H9 (cell line): ENCODE results near the gene SLC2A8. TPM values are rescaled to one million over a fixed set of nuclear protein-coding genes. Genes with fewer than 3 reads are reported as not detected.

Source experiments
- DNase-seq: peaks from one replicate; pipeline ENCODE4 v3.0.0-alpha.2; 2017
- H2AFZ ChIP-seq: one replicate; pipeline ENCODE4 v1.6.1; 2013; ENCODE audit warnings: mild to moderate bottlenecking, low read length, control low read depth, moderate library complexity
- H2AK5ac ChIP-seq: 2 replicates; pipeline ENCODE4 v1.6.1; 2013; ENCODE audit warnings: low read length, control low read depth, mixed read lengths; ENCODE audit not compliant: insufficient read length
- H2BK120ac ChIP-seq: one replicate; pipeline ENCODE4 v1.6.1; 2013; ENCODE audit warnings: low read depth, mild to moderate bottlenecking, low read length, control low read depth, inconsistent platforms; ENCODE audit not compliant: poor library complexity, severe bottlenecking
- H2BK12ac ChIP-seq: 2 replicates; pipeline ENCODE4 v1.6.1; 2013; ENCODE audit warnings: low read length, control low read depth, mixed read lengths, low read depth; ENCODE audit not compliant: insufficient read length
- H2BK15ac ChIP-seq: 2 replicates; pipeline ENCODE4 v1.6.1; 2013; ENCODE audit warnings: low read depth, low read length, control low read depth
- H2BK20ac ChIP-seq: one replicate; pipeline ENCODE4 v1.6.1; 2013; ENCODE audit warnings: low read depth, mild to moderate bottlenecking, low read length, control low read depth, inconsistent platforms; ENCODE audit not compliant: poor library complexity, severe bottlenecking
- H2BK5ac ChIP-seq: 2 replicates; pipeline ENCODE4 v1.6.1; 2013; ENCODE audit warnings: low read length, control low read depth, mixed read lengths; ENCODE audit not compliant: insufficient read length
- H3K14ac ChIP-seq: 2 replicates; pipeline ENCODE4 v1.6.1; 2013; ENCODE audit warnings: low read length, control low read depth; ENCODE audit not compliant: insufficient read depth
- H3K18ac ChIP-seq: 2 replicates; pipeline ENCODE4 v1.6.1; 2013; ENCODE audit warnings: low read depth, mild to moderate bottlenecking, mixed read lengths, low read length, control low read depth; ENCODE audit not compliant: insufficient read length
- H3K23ac ChIP-seq: 2 replicates; pipeline ENCODE4 v1.6.1; 2013; ENCODE audit warnings: low read length, control low read depth, mixed read lengths, low read depth; ENCODE audit not compliant: insufficient read length
- H3K23me2 ChIP-seq: 2 replicates; pipeline ENCODE4 v1.6.1; 2013; ENCODE audit warnings: low read depth, mild to moderate bottlenecking, mixed read lengths, low read length, control low read depth; ENCODE audit not compliant: insufficient read length, poor library complexity, severe bottlenecking
- H3K27ac ChIP-seq: 2 replicates; pipeline ENCODE4 v1.5.1; 2013; ENCODE audit warnings: low read length, control low read depth, mixed read lengths, low read depth; ENCODE audit not compliant: insufficient read length
- H3K27me3 ChIP-seq: 2 replicates; pipeline ENCODE4 v1.6.1; 2013; ENCODE audit warnings: low read length, control low read depth, inconsistent platforms; ENCODE audit not compliant: insufficient read depth
- H3K4ac ChIP-seq: 2 replicates; pipeline ENCODE4 v1.6.1; 2013; ENCODE audit warnings: low read depth, mild to moderate bottlenecking, control low read depth, inconsistent platforms, low read length, moderate library complexity
- H3K4me1 ChIP-seq: 2 replicates; pipeline ENCODE4 v1.6.1; 2013; ENCODE audit warnings: low read length, control low read depth, inconsistent platforms; ENCODE audit not compliant: insufficient read depth
- H3K4me2 ChIP-seq: 2 replicates; pipeline ENCODE4 v1.6.1; 2013; ENCODE audit warnings: low read length, control low read depth, mixed read lengths; ENCODE audit not compliant: insufficient read length, insufficient read depth
- H3K56ac ChIP-seq: 2 replicates; pipeline ENCODE4 v1.6.1; 2013; ENCODE audit warnings: low read depth, mild to moderate bottlenecking, mixed read lengths, low read length, control low read depth; ENCODE audit not compliant: insufficient read length
- H3K79me1 ChIP-seq: 2 replicates; pipeline ENCODE4 v1.6.1; 2013; ENCODE audit warnings: low read depth, mild to moderate bottlenecking, moderate library complexity, low read length, control low read depth, inconsistent platforms; ENCODE audit not compliant: insufficient read depth, poor library complexity, severe bottlenecking
- H3K79me2 ChIP-seq: 2 replicates; pipeline ENCODE4 v1.6.1; 2013; ENCODE audit warnings: low read length, control low read depth, inconsistent platforms; ENCODE audit not compliant: insufficient read depth
- H3K9ac ChIP-seq: 2 replicates; pipeline ENCODE4 v1.6.1; 2013; ENCODE audit warnings: low read length, control low read depth, mixed read lengths; ENCODE audit not compliant: insufficient read length; ENCODE audit errors: extremely low read depth
- H3K9me3 ChIP-seq: one replicate; pipeline ENCODE4 v1.6.1; 2013; ENCODE audit warnings: low read depth, low read length, inconsistent platforms; ENCODE audit not compliant: control insufficient read depth
- H3T11ph ChIP-seq: one replicate; pipeline ENCODE4 v1.6.1; 2013; ENCODE audit warnings: mild to moderate bottlenecking, low read length, control low read depth, inconsistent platforms
- H4K20me1 ChIP-seq: one replicate; pipeline ENCODE4 v1.6.1; 2013; ENCODE audit not compliant: control insufficient read depth, insufficient read length, insufficient read depth
- H4K5ac ChIP-seq: 2 replicates; pipeline ENCODE4 v1.6.1; 2013; ENCODE audit warnings: low read depth, mild to moderate bottlenecking, mixed read lengths, low read length, control low read depth; ENCODE audit not compliant: insufficient read length
- H4K8ac ChIP-seq: replicated peaks from 2 replicates; pipeline ENCODE4 v1.6.1; 2013; ENCODE audit warnings: low read length, control low read depth, mixed read lengths, low read depth; ENCODE audit not compliant: insufficient read length
- H4K91ac ChIP-seq: 2 replicates; pipeline ENCODE4 v1.6.1; 2013; ENCODE audit warnings: low read depth, mild to moderate bottlenecking, moderate library complexity, mixed read lengths, low read length, control low read depth; ENCODE audit not compliant: insufficient read length
- H3K27ac Mint-ChIP-seq, 3 experiments: 2 replicates in 2 of 3; 3 replicates in 1 of 3; pipeline ENCODE4 v1.8.0; 2020 to 2021; ENCODE audit warnings: mixed read lengths in 3 of 3, mild to moderate bottlenecking in 1 of 3, moderate library complexity in 1 of 3
- H3K27me3 Mint-ChIP-seq: 2 replicates; pipeline ENCODE4 v1.8.0; 2021; ENCODE audit warnings: low read depth, mild to moderate bottlenecking, moderate library complexity, mixed read lengths
- H3K36me3 Mint-ChIP-seq, 3 experiments: 2 replicates in 2 of 3; 3 replicates in 1 of 3; pipeline ENCODE4 v1.8.0; 2020 to 2021; ENCODE audit warnings: low read depth in 3 of 3, mixed read lengths in 3 of 3; ENCODE audit not compliant: insufficient read depth in 1 of 3
- H3K4me1 Mint-ChIP-seq, 2 experiments: 2 replicates each; pipeline ENCODE4 v1.8.0; 2020; ENCODE audit warnings: mixed read lengths in 2 of 2
- H3K4me3 Mint-ChIP-seq, 2 experiments: 2 replicates in 1 of 2; 3 replicates in 1 of 2; pipeline ENCODE4 v1.8.0; 2020 to 2021; ENCODE audit warnings: mild to moderate bottlenecking in 2 of 2, mixed read lengths in 2 of 2, moderate library complexity in 1 of 2
- H3K9me3 Mint-ChIP-seq, 2 experiments: 2 replicates in 1 of 2; 3 replicates in 1 of 2; pipeline ENCODE4 v1.8.0; 2020; ENCODE audit warnings: mild to moderate bottlenecking in 2 of 2, mixed read lengths in 2 of 2, moderate library complexity in 1 of 2
- WGBS: extraction: QIAGEN DNeasy Blood & Tissue Kit; methylation state at CpG from one replicate; pipeline ENCODE4 v1.1.7; 2013; ENCODE audit warnings: missing lambda C conversion rate, low lambda C conversion rate, mixed read lengths; ENCODE audit not compliant: insufficient read length; ENCODE audit errors: extremely low coverage; 5-methylcytosine and 5-hydroxymethylcytosine counted together
- total RNA-seq: library from RNA; stranded (reverse); gene quantifications from 2 replicates; pipeline ENCODE4 v1.2.1, GENCODE V29; 2021
- TF ChIP-seq, protein P1 (sequence below): fragments of 200-600 bp; sonication (generic); conservative IDR thresholded peaks from 3 replicates; pipeline ENCODE4 v1.8.0; 2021; ENCODE audit warnings: antibody characterized with exemption, mild to moderate bottlenecking

SLC2A8 gene
- total RNA-seq, 1 experiment from 2014 or later: 38.3 TPM

- H3K79me2 ChIP-seq: peaks cover 8% of the 10 kb centered on the region; the same call in 1 of the 2 replicates
- H3T11ph ChIP-seq: no peak overlapping the region
- peaks cover 12% of the 10 kb centered on the region for H3K23me2 ChIP-seq
- peaks cover 36 to 37% of the 10 kb centered on the region in 2 experiments for H3K4me1 Mint-ChIP-seq
- H4K91ac ChIP-seq: no peak overlapping the region
- H3K4ac ChIP-seq: no peak overlapping the region
- H4K20me1 ChIP-seq: no peaks in the 10 kb centered on the region
- H3K4me1 ChIP-seq: no peaks in the 10 kb centered on the region; the same call in 1 of the 2 replicates
- no peak overlapping the region for H2AK5ac ChIP-seq
- H3K27me3 ChIP-seq: no peaks in the 10 kb centered on the region
- H2BK20ac ChIP-seq: no peak overlapping the region
- no peaks in the 10 kb centered on the region for H3K27me3 Mint-ChIP-seq
- H4K8ac ChIP-seq: no peak overlapping the region
- WGBS: no CpG with 5 or more reads among the region's 6 CpGs
- H2AFZ ChIP-seq: no peak overlapping the region
- peak overlapping the region; percentile 96 to 97 for H3K4me3 Mint-ChIP-seq
- DNase-seq: no peak
- H3K27ac ChIP-seq: no peak overlapping the region
- TF ChIP-seq, protein P1, sequence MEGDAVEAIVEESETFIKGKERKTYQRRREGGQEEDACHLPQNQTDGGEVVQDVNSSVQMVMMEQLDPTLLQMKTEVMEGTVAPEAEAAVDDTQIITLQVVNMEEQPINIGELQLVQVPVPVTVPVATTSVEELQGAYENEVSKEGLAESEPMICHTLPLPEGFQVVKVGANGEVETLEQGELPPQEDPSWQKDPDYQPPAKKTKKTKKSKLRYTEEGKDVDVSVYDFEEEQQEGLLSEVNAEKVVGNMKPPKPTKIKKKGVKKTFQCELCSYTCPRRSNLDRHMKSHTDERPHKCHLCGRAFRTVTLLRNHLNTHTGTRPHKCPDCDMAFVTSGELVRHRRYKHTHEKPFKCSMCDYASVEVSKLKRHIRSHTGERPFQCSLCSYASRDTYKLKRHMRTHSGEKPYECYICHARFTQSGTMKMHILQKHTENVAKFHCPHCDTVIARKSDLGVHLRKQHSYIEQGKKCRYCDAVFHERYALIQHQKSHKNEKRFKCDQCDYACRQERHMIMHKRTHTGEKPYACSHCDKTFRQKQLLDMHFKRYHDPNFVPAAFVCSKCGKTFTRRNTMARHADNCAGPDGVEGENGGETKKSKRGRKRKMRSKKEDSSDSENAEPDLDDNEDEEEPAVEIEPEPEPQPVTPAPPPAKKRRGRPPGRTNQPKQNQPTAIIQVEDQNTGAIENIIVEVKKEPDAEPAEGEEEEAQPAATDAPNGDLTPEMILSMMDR: no peak
- peak overlapping the region; percentile 97 for H3K4me2 ChIP-seq
- peaks cover 3 to 11% (median 7%) of the 10 kb centered on the region in 3 experiments; a peak in 6 of 7 replicates for H3K36me3 Mint-ChIP-seq
- no peak overlapping the region for H3K27ac Mint-ChIP-seq
- no peaks in the 10 kb centered on the region for H3K9me3 ChIP-seq
- no peak overlapping the region for H3K56ac ChIP-seq
- no peak overlapping the region for H2BK15ac ChIP-seq
- no peak overlapping the region for H3K14ac ChIP-seq
- no peak overlapping the region for H3K9ac ChIP-seq
- no peaks in the 10 kb centered on the region for H3K9me3 Mint-ChIP-seq
- H3K23ac ChIP-seq: no peak overlapping the region
- no peak overlapping the region for H4K5ac ChIP-seq
- no peak overlapping the region for H2BK12ac ChIP-seq
- no peak overlapping the region for H3K18ac ChIP-seq
- H2BK5ac ChIP-seq: no peak overlapping the region
- H2BK120ac ChIP-seq: no peak overlapping the region
- H3K79me1 ChIP-seq: peaks cover 3% of the 10 kb centered on the region
Measured at GRCh38 chr9:127422787-127423186, 25.8 kb downstream of the SLC2A8 start.
